ENCODE results near the gene OSTF1.

Gene OSTF1

GRCh38 chr9:75128535-75128934 lies 40.2 kb downstream of the OSTF1 start:
- no peak for DNase-seq

GRCh38 chr9:75130172-75130571 lies 41.9 kb downstream of the OSTF1 start:
- DNase-seq, result no peak

- no peak for DNase-seq
Observed at GRCh38 chr9:75130621-75131230, 42.4 kb downstream of the OSTF1 start.

- no peak for DNase-seq
Observed at GRCh38 chr9:75131700-75132099, 43.4 kb downstream of the OSTF1 start.

- no peak for DNase-seq
Observed at GRCh38 chr9:75132244-75132643, 43.9 kb downstream of the OSTF1 start.

GRCh38 chr9:75133396-75133795 lies 45.1 kb downstream of the OSTF1 start:
- no peak for DNase-seq

GRCh38 chr9:75134495-75134894 lies 46.2 kb downstream of the OSTF1 start:
- DNase-seq, result no peak

GRCh38 chr9:75138260-75139040 lies 50.1 kb downstream of the OSTF1 start:
- DNase-seq, result no peak

GRCh38 chr9:75139201-75139600 lies 50.9 kb downstream of the OSTF1 start:
- no peak for DNase-seq

GRCh38 chr9:75140261-75140660 lies 51.9 kb downstream of the OSTF1 start:
- no peak for DNase-seq

GRCh38 chr9:75142202-75142601 lies 53.9 kb downstream of the OSTF1 start:
- DNase-seq, result no peak

GRCh38 chr9:75146229-75146628 lies 57.9 kb downstream of the OSTF1 start:
- DNase-seq, result no peak

GRCh38 chr9:75147638-75148037 lies 59.3 kb downstream of the OSTF1 start:
- no peak for DNase-seq

- no peak for DNase-seq
Observed at GRCh38 chr9:75148561-75148960, 60.2 kb downstream of the OSTF1 start.

GRCh38 chr9:75149841-75150241 lies 61.5 kb downstream of the OSTF1 start:
- no peak for DNase-seq

GRCh38 chr9:75150512-75150911 lies 62.2 kb downstream of the OSTF1 start:
- DNase-seq, result no peak

GRCh38 chr9:75152416-75152815 lies 64.1 kb downstream of the OSTF1 start:
- no peak for DNase-seq

- no peak for DNase-seq
Observed at GRCh38 chr9:75156858-75157257, 68.5 kb downstream of the OSTF1 start.

GRCh38 chr9:75161116-75161857 lies 73.0 kb downstream of the OSTF1 start:
- no peak for DNase-seq

GRCh38 chr9:75163764-75164163 lies 75.5 kb downstream of the OSTF1 start:
- no peak for DNase-seq

GRCh38 chr9:75164573-75164972 lies 76.3 kb downstream of the OSTF1 start:
- no peak for DNase-seq

GRCh38 chr9:75167281-75167680 lies 79.0 kb downstream of the OSTF1 start:
- no peak for DNase-seq

- DNase-seq, result no peak
Observed at GRCh38 chr9:75168270-75169178, 80.2 kb downstream of the OSTF1 start.
